NCI-H1417 treated with DMSO at 0.1 percent for 48 hours (cell line): ENCODE measurements around the gene PDE4D.

ENCODE experiments used
- DNase-seq: peaks from one replicate; lab custom pipeline; 2025; lab: John Stamatoyannopoulos, UW

Gene PDE4D

DNA sequence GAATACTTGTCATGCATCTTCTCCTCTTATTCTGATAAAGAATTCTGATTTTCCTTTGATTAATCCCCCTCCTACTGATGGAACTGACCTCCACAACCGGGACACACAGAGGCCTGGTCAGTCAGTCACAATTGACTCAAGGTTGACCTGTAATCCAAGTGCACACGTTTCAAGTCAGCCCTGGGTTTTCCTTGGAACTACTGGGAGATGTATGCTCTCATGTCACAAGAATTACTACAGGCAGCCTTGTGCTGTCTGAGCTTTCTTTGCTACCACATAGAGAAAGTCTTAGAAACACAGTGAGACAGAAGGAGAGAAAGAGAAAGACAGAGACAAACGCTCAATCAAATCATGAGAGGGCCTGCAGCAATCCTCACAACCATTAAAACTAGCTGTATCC, 345.8 kb downstream of the PDE4D start:
- no peak for DNase-seq

- DNase-seq: no peak
Measured at GRCh38 chr5:59544573-59544972, 349.0 kb downstream of the PDE4D start.

GRCh38 chr5:59543821-59544442, 349.6 kb downstream of the PDE4D start:
- DNase-seq: no peak

GRCh38 chr5:59542851-59543820, 350.4 kb downstream of the PDE4D start:
- DNase-seq: no peak

DNA sequence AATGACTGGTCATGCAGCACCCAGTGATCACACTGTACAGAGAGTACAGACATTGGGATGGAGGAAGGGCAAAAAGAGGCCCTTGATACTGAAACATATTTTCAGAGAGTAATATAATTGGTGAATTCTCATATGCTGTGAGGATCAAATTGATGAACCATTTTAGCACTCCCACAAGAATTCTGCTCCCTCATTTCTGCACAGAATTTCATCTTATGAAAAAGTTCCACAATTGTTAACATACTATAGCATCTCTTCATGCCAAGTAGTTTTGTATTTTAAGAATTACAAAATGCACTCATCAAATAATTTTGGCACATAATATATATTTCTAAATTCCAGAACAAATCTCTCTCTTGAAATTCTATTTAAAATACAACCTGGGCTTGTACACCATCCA, 351.2 kb downstream of the PDE4D start:
- DNase-seq: no peak

DNA sequence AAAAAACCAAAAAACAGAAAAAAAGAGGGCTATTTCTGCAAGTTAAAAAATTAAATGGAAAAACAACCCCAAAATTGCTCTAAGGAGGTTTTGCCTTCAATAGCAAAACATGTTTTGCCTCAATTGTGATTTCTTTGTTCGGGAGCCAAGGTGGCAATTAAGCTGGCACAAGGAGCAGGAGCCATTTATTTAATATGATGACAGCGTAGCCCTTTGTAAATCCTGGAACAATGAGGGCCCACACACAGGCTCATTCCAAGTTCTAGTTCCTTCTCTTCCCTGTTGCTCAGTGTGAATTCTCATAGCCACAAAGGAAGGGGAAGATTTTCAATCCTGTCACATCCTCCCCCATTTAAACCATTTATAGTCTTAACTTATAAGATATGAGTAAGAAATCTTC, 353.2 kb downstream of the PDE4D start:
- peak; percentile 36 for DNase-seq

DNA sequence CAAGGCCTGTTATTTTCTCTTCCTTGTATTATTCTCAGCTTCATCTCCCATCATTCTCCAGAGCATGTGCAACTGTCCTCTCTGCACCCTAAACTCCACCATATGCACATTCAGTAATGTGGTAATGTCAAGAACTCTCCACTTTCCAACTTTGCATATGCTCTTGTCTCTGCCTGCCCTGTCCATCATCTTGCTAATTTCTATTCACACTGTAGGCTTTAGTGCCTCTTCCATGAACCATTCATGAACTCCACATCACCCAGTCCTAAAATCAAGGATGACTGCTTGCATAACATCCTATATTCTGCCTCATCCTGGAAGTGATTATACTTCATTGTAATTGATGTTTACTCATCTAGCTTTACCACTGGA, 354.8 kb downstream of the PDE4D start:
- DNase-seq: no peak

DNA sequence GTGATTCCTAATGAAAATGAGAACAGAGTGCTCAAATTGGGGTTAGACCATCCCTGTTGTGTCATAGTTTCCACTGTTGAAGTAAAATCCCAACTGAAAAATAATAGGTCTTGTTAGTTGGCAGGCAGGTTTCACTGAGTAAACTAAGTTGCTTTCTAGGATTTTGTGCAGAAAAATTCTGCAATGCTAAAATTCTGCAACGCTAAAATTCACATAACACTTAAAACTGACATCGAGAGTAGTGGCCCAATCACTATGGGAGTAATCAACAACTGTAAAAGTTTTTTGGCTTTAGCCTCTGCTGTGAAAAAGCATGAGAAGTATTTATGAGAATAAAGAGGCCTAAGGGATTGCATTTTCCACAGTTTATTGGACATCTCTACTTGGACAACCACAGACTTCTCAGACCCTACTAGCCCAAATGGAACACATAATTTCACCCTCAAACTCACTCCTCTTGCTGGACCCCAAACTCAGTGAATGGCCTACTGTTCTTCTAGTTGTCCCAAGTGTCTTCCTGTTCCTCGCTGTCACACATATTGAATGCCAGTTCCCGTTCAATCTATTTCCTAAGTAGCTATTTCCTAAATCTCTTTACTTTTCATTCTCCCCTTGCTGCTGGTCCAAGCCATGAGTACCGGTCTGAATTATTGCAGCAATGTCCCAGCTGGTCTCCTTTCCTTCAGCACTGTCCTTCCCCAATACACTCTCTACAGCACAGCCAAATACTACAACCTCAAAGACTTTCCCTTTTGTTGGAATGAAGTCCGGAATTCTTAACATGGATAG, 355.4 kb downstream of the PDE4D start:
- no peak for DNase-seq

GRCh38 chr5:59536875-59537274, 356.7 kb downstream of the PDE4D start:
- DNase-seq: no peak

DNA sequence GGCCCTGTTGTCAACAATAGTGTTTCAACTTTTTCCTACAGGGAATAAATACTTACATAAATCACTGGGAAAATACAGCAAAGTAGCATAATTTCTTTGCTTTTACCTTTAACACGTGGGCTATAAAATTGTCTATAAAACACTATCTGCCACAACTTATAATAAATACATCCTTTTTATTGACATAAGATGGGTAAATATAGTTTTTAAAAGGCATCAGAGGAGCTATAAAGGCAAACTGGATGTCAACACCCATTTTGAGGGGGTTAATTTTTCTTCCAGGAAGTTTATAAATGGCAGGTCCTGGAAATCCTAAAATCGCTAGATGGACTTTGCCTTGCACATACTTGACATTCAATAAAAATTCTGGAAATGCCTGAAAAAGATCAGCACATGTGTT, 358.0 kb downstream of the PDE4D start:
- DNase-seq: no peak

DNA sequence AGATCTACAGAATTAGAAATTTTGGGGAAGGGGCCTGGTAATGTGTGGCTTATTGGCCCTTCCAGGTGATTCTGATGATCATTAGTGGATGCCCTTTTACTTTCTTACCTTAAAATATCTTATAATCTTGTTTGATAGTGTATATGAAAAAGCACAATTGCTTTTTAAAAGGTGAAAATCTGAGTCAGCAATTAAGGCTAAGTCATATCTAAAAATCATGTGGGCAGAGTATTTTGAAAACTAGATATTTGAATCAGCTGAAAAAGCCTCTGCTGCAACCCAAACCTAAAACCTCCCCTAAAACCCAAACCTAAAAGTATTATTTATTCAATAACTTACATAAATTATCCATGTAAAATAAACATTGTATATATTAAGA, 359.8 kb downstream of the PDE4D start:
- no peak for DNase-seq

- DNase-seq: no peak
Measured at GRCh38 chr5:59532979-59533729, 360.4 kb downstream of the PDE4D start.

DNA sequence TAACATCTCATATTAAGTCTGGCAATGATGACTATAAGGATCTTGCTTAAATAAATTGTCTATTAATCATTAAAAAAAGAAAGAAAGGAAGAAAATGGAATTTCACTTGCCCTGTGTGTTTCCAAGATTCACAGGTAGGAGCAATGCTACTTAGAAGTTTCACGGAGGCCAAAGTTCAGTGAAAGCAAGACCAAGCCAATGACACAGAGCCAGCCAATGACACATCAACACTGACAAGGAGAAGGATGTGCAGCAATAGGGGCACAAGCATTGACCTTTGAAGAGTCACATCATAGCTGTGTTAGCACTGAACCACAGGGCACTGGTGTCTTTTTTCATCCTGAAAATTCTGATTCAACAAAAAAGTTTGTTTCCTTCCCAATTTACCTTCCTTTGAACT, 364.3 kb downstream of the PDE4D start:
- no peak for DNase-seq

DNA sequence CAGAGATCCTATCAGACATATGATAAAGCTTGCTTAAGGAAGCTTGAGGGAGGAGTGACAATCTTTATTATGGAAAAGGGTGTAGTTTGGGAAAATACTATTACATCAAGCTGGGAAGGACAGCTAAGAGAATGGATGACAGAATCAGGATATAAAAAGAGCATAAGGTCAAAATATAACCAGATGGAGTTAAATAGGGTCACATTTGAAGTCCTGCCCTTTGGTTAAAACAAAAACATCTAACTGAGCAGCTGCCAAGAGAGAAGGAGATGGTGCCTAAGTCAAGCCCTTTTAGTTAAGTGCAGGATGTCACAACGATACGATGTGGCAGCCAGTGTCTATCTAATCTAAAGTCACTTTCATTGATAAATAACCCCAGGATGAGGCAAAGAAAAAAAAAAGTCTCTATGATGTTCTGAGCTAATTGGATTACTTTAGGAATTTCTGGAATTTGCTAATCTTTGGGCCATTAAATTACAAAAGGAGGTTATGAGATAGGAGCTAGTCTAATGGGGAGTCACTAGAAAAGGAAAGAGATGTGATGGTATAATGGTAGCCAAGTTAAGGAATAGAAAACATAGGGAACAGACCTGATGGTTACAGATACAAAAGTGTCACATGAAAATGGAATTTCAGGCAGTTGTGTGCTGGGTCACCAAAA, 365.2 kb downstream of the PDE4D start:
- DNase-seq: no peak

- DNase-seq: no peak
Measured at GRCh38 chr5:59525957-59526356, 367.6 kb downstream of the PDE4D start.

DNA sequence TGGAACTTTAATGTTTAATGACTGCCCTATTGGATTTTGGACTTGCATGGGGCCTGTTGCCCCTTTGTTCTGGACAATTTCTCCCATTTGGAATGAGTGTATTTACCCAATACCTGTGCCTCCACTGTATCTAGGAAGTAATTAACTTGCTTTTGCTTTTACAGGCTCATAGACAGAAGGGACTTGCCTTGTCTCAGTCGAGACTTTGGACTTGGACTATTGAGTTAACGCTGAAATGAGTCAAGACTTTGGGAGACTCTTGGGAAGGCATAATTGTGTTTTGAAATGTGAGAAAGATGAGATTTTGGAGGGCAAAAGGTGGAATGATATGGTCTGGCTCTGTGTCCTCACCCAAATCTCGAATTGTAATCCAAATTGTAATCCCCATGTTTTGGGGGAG, 368.2 kb downstream of the PDE4D start:
- no peak for DNase-seq

DNA sequence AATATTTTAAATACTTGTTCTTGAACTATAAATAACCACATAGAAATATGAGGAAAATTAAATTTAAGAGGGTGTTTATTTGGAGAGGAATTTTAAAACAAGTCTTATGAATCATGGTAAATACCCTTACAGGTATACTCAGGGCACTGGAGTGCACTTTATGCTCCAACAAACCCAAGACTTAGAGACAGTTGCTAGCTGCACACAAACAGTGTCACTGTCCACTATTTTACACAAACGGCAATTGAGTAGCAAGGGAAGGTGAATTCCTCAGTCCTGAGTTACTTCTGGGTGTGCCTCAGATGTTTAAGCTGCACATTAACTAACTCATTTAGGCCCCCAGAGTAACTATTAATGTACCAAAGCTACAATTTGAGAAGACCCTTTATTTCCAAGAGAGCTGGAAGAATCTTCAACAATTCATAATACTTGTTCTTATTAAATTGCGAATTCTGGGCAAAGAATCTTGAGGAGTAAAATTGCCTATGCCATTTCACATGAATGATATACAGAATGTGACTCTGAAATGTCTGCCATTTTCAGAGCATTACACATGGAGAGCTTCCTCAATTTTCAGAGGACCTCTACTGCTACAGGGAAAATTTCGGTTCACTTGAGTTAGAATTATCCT, 371.2 kb downstream of the PDE4D start:
- DNase-seq: no peak

GRCh38 chr5:59521476-59521875, 372.1 kb downstream of the PDE4D start:
- DNase-seq: no peak

GRCh38 chr5:59519338-59519737, 374.2 kb downstream of the PDE4D start:
- no peak for DNase-seq

DNA sequence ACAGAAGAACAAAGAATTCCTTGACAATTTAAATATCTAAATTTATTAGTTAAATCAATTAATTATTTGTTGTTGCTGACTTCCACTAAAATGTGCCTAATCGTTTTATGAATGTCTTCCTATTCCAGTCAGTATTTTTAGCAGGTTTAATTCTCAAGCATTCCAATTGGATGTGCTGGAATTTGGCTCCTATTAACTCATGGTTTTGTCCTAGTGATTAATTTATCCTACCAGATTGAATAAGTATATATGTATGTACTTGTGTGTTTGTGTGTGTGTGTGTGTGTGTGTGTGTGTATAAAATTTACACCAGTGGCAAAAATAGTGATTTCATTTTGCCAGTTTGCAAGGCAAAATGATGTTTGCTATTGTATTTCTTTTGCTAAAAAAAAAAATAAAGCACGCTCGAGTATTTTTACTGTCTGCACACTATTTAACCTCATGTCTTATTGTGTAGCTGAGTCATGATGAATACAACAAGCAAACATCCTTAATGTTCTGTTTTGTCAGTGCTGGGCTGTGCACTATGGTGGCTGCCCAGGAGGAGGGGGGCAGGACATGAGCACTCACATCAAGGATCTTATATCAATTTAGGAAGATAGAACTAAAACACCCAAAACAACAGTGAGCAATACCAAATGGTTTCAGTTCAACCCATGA, 375.5 kb downstream of the PDE4D start:
- no peak for DNase-seq
